Ovary (tissue), 9 donors: Measurements from ENCODE around the gene TFDP2. TPM values are rescaled to one million over a fixed set of nuclear protein-coding genes. Genes with fewer than 3 reads are reported as not detected.

Source experiments
- DNase-seq, 5 donors: peaks; one replicate each; pipeline ENCODE4 v3.0.0-alpha.2; 2019 to 2020
- H3K27ac ChIP-seq, 2 donors: fragments of 200-600 bp; one replicate each; pipeline versions ENCODE4 v1.5.1 to v1.8.0; 2019 to 2022
- H3K27me3 ChIP-seq: fragments of 200-600 bp; one replicate; pipeline ENCODE4 v1.8.0; 2022
- H3K36me3 ChIP-seq: fragments of 200-600 bp; sonication (generic); one replicate; pipeline ENCODE4 v1.5.1; 2019
- H3K4me1 ChIP-seq: one replicate; pipeline ENCODE4 v1.8.1; 2013; ENCODE audit warnings: mild to moderate bottlenecking, moderate library complexity; ENCODE audit not compliant: insufficient read depth
- H3K4me3 ChIP-seq: fragments of 200-600 bp; sonication (generic); one replicate; pipeline ENCODE4 v1.5.1; 2017
- H3K9me3 ChIP-seq, 2 donors: fragments of 200-600 bp in 1 of 2; sonication (generic) in 1 of 2; one replicate each; pipeline versions ENCODE4 v1.5.1 to v1.8.1; 2013 to 2019; ENCODE audit warnings: mild to moderate bottlenecking in 1 of 2, moderate library complexity in 1 of 2
- EP300 ChIP-seq: sonication (generic); formaldehyde crosslinking; IDR thresholded peaks from one replicate; pipeline ENCODE4 v1.6.1; 2017; ENCODE audit warnings: antibody characterized with exemption
- POLR2A ChIP-seq: fragments of 450-650 bp; IDR thresholded peaks from one replicate; pipeline ENCODE4 v1.6.1; 2017; ENCODE audit warnings: antibody characterized with exemption, mild to moderate bottlenecking, moderate library complexity
- WGBS, 3 donors: extraction: QIAGEN DNeasy Blood & Tissue Kit in 1 of 3; methylation state at CpG; one replicate each; pipeline versions ENCODE4 v1.1.5 to v1.1.7; 2013 to 2017; 5-methylcytosine and 5-hydroxymethylcytosine counted together
- intact Hi-C, 4 donors: fragments of 100-400 bp; cut with DNase I; formaldehyde crosslinking; loops; one replicate each; pipeline versions ENCODE4 v1.11.0 to v1.15.1; 2022 to 2023
- polyA plus RNA-seq, 2 donors: library from polyadenylated mRNA; stranded (reverse); fragments of 200-250 nt in 1 of 2; fragments of 350-450 nt in 1 of 2; fragmentation: Illumina TruSeq in 1 of 2; extraction: RNeasy Lipid Tissue Mini Kit (QIAGEN cat#74804) in 1 of 2; gene quantifications; one replicate each; pipeline ENCODE4 v1.2.3, GENCODE V29; 2013 to 2014
- total RNA-seq, 7 donors: library from RNA; depleted of rRNA in 2 of 7; stranded (reverse); fragments of >200 nt in 2 of 7; fragmentation: NEBNext Ultra II Directional in 3 of 7; extraction: Animal tissue kit (Norgen Biotek cat#: 25700) in 3 of 7; gene quantifications; one replicate each; pipeline versions ENCODE4 v1.1.0 to v1.2.4, GENCODE V29; 2016 to 2023
- TF ChIP-seq, protein P1 (sequence below), 3 donors: fragments of 450-650 bp in 2 of 3; fragments of 200-600 bp in 1 of 3; IDR thresholded peaks; one replicate each; pipeline versions ENCODE4 v1.5.1 to v1.8.0; 2016 to 2022; ENCODE audit warnings: antibody characterized with exemption in 3 of 3, mild to moderate bottlenecking in 1 of 3
- donor health status: DM: no; HTN: no; CAD: no; lungs with moderate emphysema.
- donor health status: DM: no; HTN: no; CAD: no.
- donor health status: Bipolar disorder and iron deficiency.
- donor health status: DM: yes; HTN: yes; CAD: no.
- donor health status: DM: no; HTN: no; CAD: no.
- donor health status: DM: yes; HTN: yes; CAD: no.

TFDP2 gene
- total and polyA plus RNA-seq, 9 donors: 25.7 to 89.8 (median 78.4) TPM

DNA sequence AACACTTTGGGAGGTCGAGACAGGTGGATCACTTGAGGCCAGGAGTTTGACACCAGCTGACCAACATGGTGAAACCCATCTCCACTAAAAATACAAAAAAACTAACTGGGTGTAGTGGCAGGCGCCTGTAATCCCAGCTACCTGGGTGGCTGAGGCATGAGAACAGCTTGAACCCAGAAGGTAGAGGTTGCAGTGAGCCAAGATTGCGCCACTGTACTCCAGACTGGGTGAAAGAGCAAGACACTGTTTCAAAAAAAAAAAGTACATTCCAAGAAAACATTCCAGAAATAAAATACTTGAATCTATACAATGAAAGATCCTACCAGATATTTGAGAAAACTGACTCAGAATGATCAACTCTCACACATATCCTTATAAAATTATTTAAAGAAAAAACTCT is 30.4 kb downstream of the TFDP2 start:
- Histone ChIP-seq H3K27me3 (no peaks in the 10 kb centered on the region), H3K4me1 (no peaks in the 10 kb centered on the region), H3K27ac (no peak overlapping the region), H3K36me3 (no peaks in the 10 kb centered on the region), H3K4me3 (no peak overlapping the region), H3K9me3 (no peaks in the 10 kb centered on the region)
- intact Hi-C loops: no loop called here
- no peak for DNase-seq
- 90 to 94% (median 92%) methylated on average over 3 of the region's 3 CpGs for WGBS, 3 donors
- TF ChIP-seq, protein P1, sequence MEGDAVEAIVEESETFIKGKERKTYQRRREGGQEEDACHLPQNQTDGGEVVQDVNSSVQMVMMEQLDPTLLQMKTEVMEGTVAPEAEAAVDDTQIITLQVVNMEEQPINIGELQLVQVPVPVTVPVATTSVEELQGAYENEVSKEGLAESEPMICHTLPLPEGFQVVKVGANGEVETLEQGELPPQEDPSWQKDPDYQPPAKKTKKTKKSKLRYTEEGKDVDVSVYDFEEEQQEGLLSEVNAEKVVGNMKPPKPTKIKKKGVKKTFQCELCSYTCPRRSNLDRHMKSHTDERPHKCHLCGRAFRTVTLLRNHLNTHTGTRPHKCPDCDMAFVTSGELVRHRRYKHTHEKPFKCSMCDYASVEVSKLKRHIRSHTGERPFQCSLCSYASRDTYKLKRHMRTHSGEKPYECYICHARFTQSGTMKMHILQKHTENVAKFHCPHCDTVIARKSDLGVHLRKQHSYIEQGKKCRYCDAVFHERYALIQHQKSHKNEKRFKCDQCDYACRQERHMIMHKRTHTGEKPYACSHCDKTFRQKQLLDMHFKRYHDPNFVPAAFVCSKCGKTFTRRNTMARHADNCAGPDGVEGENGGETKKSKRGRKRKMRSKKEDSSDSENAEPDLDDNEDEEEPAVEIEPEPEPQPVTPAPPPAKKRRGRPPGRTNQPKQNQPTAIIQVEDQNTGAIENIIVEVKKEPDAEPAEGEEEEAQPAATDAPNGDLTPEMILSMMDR (IDR thresholded peaks at IDR 0.05): no peak
- TF ChIP-seq EP300: no peak
- TF ChIP-seq POLR2A: no peak

DNA sequence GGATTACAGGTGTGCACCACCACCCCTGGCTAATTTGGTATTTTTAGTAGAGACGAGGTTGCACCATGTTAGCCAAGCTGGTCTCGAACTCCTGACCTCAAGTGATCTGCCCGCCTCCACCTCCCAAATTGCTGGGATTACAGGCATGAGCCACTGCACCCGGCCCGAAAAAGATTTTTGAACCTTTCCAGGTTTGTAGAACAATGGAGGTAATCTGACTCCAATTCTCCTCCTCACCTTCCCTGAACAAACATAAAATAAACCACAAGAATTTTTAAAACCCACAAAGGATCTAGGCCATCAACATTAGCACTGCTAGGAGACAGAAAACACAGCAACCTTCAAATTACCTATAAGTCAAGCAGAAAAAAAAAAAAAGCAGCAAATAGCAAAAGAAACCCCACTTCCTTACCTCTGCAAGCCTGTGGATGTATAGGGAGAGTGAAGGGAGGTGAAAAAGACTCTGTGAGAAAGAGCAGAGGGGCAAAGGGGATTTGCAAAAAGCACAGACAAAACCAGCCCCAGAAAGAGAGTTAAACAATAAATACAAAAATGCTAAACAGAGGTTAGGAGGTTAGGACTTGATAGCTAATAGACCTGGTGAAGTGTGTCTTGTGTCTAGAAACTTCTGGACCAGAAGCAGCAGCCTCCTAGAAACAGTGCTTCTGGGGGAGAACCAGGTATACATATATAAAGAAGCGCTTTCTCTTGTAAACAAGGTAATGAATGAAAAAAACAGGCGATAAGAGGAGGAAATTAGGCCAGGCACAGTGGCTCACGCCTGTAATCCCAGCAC is 32.1 kb downstream of the TFDP2 start:
- no peak for TF ChIP-seq POLR2A
- no peak for TF ChIP-seq EP300
- TF ChIP-seq, protein P1 (IDR thresholded peaks at IDR 0.05): no peak
- Histone ChIP-seq H3K36me3 (no peaks in the 10 kb centered on the region), H3K9me3 (no peaks in the 10 kb centered on the region), H3K4me3 (no peak overlapping the region), H3K4me1 (no peaks in the 10 kb centered on the region), H3K27me3 (no peaks in the 10 kb centered on the region), H3K27ac (no peak overlapping the region)
- intact Hi-C loops: no loop called here
- no peak for DNase-seq
- 88 to 94% (median 92%) methylated on average over 8 of the region's 8 CpGs for WGBS, 3 donors

DNA sequence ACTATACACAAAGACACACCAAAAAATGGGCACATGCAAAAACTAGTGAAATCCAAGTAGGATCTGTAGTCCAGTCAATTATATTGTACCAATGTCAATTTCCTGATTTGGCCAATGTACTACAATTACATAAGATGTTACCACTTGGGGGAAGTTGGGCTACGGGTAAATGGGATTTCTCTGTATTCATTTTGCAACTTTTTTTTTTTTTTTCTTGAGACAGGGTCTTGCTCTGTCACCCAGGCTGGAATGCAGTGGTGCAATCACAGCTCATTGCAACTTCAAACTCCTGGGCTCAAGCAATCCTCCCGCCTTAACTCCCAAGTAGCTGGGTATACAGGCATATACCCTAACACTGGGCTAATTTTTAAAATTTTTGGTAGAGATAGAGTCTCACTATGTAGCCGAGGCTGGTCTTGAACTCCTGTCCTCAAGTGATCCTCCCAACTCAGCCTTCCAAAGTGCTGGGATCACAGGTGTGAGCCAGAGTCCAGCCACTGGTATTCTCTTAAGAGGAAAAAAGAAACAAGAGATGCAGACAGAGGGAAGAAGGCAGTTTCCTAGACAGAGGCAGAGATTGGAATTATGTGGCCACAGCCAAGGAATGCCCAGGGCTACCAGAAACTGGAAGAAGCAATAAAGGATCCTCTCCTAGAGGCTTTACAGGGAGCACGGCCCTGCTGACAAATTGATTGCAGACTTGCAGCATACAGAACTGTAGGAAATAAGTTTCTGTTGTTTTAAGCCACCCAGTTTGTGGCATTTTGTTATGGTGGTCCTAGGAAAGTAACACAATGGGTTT is 33.3 kb downstream of the TFDP2 start:
- WGBS, 3 donors: 94 to 98% (median 96%) methylated on average over 4 of the region's 4 CpGs
- H3K9me3 ChIP-seq: no peaks in the 10 kb centered on the region
- no peaks in the 10 kb centered on the region for H3K4me1 ChIP-seq
- intact Hi-C loops: no loop called here
- no peak overlapping the region for H3K4me3 ChIP-seq
- TF ChIP-seq EP300 (no peak), POLR2A (no peak)
- TF ChIP-seq, protein P1 (IDR thresholded peaks at IDR 0.05): no peak
- no peak overlapping the region for H3K27ac ChIP-seq
- H3K36me3 ChIP-seq: no peaks in the 10 kb centered on the region
- H3K27me3 ChIP-seq: no peaks in the 10 kb centered on the region
- no peak for DNase-seq

DNA sequence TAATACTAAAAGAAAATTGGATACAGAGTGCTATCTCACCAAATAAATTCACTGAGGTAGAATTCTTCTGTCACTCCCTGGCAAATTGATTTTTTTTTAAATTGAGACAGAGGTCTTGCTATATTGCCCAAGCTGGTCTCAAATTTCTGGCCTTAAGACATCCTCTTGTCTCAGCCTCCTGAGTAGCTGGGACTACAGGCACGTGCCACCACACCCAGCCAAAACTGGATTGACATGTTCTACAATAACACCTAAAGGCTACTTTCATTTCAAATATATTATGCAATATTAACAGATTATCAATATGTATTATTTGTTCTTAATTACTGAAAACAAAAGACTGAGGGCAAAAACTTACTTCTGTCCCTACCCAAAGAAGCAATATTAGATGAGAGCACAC is 36.7 kb downstream of the TFDP2 start:
- no peaks in the 10 kb centered on the region for H3K27me3 ChIP-seq
- WGBS, 3 donors: 93 to 97% (median 95%) methylated on average over 1 of the region's 1 CpG
- no peaks in the 10 kb centered on the region for H3K9me3 ChIP-seq
- intact Hi-C loops: no loop called here
- no peak overlapping the region for H3K27ac ChIP-seq
- no peak for DNase-seq
- H3K4me3 ChIP-seq: no peak overlapping the region
- no peaks in the 10 kb centered on the region for H3K4me1 ChIP-seq
- no peaks in the 10 kb centered on the region for H3K36me3 ChIP-seq
- TF ChIP-seq POLR2A (no peak), EP300 (no peak)
- TF ChIP-seq, protein P1 (IDR thresholded peaks at IDR 0.05): no peak
